Chondrocyte (in vitro differentiated cells): ENCODE results near the gene GET3. TPM values are rescaled to one million over a fixed set of nuclear protein-coding genes. Genes with fewer than 3 reads are reported as not detected.

Experiments used
- DNase-seq: peaks from one replicate; pipeline ENCODE4 v3.0.0; 2021; ENCODE audit warnings: mixed read lengths, low spot score
- H3K27ac Mint-ChIP-seq: one replicate; pipeline ENCODE4 v1.8.0; 2021; ENCODE audit warnings: mild to moderate bottlenecking, moderate library complexity, mixed read lengths; ENCODE audit not compliant: unreplicated experiment
- H3K27me3 Mint-ChIP-seq: 2 replicates; pipeline ENCODE4 v1.8.0; 2021; ENCODE audit warnings: low read depth, mixed read lengths
- H3K36me3 Mint-ChIP-seq: 2 replicates; pipeline ENCODE4 v1.8.0; 2021; ENCODE audit warnings: low read depth, mixed read lengths
- H3K4me1 Mint-ChIP-seq: 2 replicates; pipeline ENCODE4 v1.8.0; 2021; ENCODE audit warnings: low read depth, mild to moderate bottlenecking, mixed read lengths
- H3K4me3 Mint-ChIP-seq: one replicate; pipeline ENCODE4 v1.8.0; 2021; ENCODE audit warnings: mild to moderate bottlenecking, moderate library complexity, mixed read lengths; ENCODE audit not compliant: unreplicated experiment
- H3K9me3 Mint-ChIP-seq: 2 replicates; pipeline ENCODE4 v1.8.0; 2021; ENCODE audit warnings: low read depth, mixed read lengths
- CTCF ChIP-seq: fragments of 200-600 bp; sonication (generic); IDR thresholded peaks from 2 replicates; pipeline ENCODE4 v1.5.0; 2021; ENCODE audit warnings: antibody characterized with exemption, mild to moderate bottlenecking, moderate library complexity
- total RNA-seq: library from RNA; stranded (reverse); gene quantifications from 3 replicates; pipeline ENCODE4 v1.2.1, GENCODE V29; 2021

GET3 gene
- total RNA-seq, 1 donor from 2014 or later, result 48.8 TPM

- H3K4me1 Mint-ChIP-seq, result peaks cover 42% of the 10 kb centered on the region
- no peak overlapping the region for H3K27ac Mint-ChIP-seq
- H3K27me3 Mint-ChIP-seq, result no peaks in the 10 kb centered on the region
- H3K36me3 Mint-ChIP-seq, result no peaks in the 10 kb centered on the region
- H3K4me3 Mint-ChIP-seq, result no peak overlapping the region
- TF ChIP-seq CTCF, result no peak
- no peak for DNase-seq
- H3K9me3 Mint-ChIP-seq, result no peaks in the 10 kb centered on the region
Measured at GRCh38 chr19:12784394-12784870, 47.1 kb downstream of the GET3 start.

GRCh38 chr19:12784871-12785430 lies 47.7 kb downstream of the GET3 start:
- H3K9me3 Mint-ChIP-seq, result no peaks in the 10 kb centered on the region
- H3K36me3 Mint-ChIP-seq, result no peaks in the 10 kb centered on the region
- H3K27me3 Mint-ChIP-seq, result no peaks in the 10 kb centered on the region
- no peak for TF ChIP-seq CTCF
- H3K4me1 Mint-ChIP-seq, result peaks cover 37% of the 10 kb centered on the region
- no peak overlapping the region for H3K4me3 Mint-ChIP-seq
- no peak overlapping the region for H3K27ac Mint-ChIP-seq
- no peak for DNase-seq

GRCh38 chr19:12785431-12786031 lies 48.2 kb downstream of the GET3 start:
- TF ChIP-seq CTCF, result no peak
- Mint-ChIP-seq H3K27ac (no peak overlapping the region), H3K36me3 (no peaks in the 10 kb centered on the region), H3K27me3 (no peaks in the 10 kb centered on the region), H3K9me3 (no peaks in the 10 kb centered on the region), H3K4me3 (no peak overlapping the region), H3K4me1 (peaks cover 38% of the 10 kb centered on the region)
- no peak for DNase-seq

- TF ChIP-seq CTCF, result no peak
- Mint-ChIP-seq H3K36me3 (no peaks in the 10 kb centered on the region), H3K4me1 (peaks cover 45% of the 10 kb centered on the region), H3K27ac (peak overlapping the region; percentile 72), H3K9me3 (no peaks in the 10 kb centered on the region), H3K27me3 (no peaks in the 10 kb centered on the region), H3K4me3 (no peak overlapping the region)
- no peak for DNase-seq
Measured at GRCh38 chr19:12786141-12786870, 49.0 kb downstream of the GET3 start.

GRCh38 chr19:12786952-12787351 lies 49.7 kb downstream of the GET3 start:
- no peaks in the 10 kb centered on the region for H3K36me3 Mint-ChIP-seq
- peak overlapping the region; percentile 72 for H3K27ac Mint-ChIP-seq
- no peak overlapping the region for H3K4me3 Mint-ChIP-seq
- peaks cover 41% of the 10 kb centered on the region for H3K4me1 Mint-ChIP-seq
- no peak for DNase-seq
- no peaks in the 10 kb centered on the region for H3K9me3 Mint-ChIP-seq
- no peak for TF ChIP-seq CTCF
- no peaks in the 10 kb centered on the region for H3K27me3 Mint-ChIP-seq
